EL (cell line): ENCODE data around the gene PTPRN2.

Experiments
- DNase-seq: peaks from one replicate; pipeline ENCODE4 v3.0.0-alpha.2; 2016

PTPRN2 gene

DNA sequence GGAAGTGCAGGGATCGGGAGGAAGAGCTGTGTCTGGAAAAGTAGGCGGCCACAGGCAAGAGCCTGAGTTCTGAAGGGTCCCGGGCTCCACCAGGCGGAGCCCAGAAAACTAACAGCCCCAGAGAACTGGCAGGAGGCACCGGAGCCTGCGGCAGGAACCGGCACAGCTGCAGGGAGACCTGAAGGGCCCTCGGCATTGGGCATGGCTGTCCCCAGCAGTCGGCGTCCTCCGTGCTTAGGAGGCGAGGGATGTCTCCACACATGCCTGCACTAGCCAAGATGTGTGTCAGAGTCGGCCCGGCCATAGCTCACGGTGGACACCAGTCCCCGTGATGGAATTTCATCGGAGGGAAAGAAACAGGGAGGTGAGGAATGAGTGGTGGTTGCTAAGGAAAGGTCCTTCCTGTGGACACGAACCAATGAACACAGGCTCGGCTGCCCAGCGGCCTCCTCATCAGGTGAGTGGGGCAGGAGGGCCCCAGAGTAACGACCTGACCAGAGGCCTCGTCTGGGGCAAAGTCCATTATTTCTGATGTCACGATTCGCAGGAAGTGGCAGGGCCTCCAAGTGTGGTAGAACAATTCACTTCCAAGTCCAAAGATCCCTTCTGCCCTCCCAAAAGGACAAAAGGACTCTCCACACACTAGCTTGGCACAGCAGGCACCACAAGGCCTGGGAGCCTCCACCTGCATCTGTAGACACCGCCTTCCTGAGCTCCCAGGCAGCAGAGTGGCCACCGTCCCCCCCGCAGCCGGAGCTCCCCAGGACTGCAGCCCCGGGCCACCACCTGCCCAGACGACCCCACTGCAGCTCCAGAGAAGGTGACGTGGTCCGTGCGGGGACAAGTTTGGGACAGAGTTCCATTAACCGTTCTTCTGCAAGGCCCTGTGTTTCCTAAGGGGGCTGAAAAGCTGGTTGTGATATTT lies 444.2 kb downstream of the PTPRN2 start:
- no peak for DNase-seq

DNA sequence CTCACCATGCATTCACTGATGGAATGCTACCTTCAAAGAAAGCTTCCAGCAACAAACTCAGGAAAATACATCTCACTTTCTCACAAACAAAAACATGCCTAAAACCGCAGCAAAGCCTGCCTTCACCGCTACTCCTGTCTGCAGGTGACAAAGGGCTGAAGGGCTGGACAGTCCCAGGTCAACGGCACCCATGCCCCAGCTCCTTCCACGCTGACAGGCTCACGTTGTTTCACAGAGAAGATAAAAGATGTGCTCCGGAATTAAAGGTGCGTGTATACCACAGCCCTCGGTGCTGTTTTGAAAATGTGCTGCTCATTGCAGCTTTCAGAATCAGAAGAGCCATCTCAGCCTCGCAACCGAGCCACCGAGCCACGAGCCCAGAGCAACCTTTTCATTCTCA lies 445.0 kb downstream of the PTPRN2 start:
- DNase-seq, result no peak

DNA sequence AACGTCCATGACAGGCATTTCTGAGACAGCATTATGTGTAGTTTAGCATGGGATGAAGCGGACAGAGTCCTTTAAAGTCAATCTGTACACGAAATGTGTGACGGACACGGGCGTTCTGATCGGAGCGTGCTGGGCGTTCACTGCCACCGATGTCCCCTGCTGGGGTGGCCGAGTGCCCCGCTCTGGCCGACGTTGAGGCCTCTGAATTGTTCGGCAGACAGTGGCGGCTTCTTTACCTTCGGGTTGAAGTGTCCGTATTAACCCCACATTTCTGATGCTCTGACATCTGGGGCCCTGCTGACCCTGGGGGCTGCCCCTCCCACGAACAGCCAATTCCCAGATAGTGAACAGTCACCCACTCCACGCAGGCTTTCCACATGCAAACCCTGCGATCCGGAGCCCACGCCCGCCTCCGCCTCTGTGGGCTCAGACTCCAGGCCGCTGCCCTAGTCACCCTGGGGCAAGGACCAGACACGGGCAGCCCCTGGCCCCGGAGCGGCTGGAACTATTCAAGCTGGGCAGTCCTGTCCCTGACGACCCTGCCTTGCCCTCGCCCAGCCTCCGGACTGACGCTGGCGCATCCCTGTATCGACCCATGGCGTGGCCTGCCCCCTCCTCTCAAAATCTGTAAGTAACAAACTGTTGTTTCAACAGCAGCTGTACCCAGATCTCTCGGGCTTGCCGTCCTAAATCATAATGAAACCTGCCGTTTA lies 445.7 kb downstream of the PTPRN2 start:
- DNase-seq, result no peak

DNA sequence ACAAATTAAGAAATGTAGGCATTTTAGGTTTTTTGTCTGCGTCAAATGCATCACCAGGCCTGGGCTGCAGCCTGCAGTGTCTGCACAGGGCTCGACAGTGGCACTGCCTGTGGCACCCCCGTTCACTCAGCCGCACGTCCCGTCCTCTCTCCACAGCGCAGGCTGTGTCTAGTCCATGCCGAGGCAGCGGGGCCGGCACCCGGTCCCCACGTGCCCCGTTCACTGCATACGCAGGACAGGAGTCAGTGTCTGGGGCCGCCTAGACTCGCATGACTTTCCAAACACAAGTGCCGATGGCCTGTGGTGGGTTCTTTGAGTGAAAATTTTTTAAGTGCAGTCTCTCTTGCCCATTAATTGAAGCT lies 446.4 kb downstream of the PTPRN2 start:
- DNase-seq, result no peak

DNA sequence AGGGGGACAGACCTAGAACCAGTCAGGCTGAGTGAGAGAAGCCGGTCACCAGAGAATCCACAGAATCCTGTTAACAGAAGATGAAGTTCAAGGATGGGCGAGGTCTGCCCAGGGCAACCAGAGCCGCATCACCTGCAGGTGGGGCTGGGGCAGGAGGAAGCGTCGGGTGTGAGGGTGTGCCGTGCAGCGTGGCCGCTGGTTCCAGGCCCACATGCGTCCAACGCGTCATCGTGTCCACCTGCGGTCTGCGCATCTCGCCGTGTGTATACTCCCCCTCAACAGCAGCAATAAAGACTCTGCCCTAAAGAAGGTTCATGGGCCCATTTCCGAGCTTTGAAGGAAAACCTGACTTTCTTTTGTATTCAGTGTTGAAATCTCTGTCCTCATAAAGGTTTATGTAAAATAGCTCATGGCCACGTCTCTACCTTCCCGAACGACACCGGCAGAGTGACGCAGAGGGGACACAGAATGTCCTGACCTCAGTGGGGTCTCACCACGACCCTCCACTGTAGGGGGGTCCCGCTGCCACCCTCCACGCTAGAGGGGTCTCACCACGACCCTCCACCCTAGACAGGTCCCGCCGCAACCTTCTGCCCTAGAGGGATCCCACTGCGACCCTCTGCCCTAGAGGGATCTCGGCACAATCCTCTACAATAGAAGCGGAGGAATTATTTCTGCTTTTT lies 446.9 kb downstream of the PTPRN2 start:
- no peak for DNase-seq

DNA sequence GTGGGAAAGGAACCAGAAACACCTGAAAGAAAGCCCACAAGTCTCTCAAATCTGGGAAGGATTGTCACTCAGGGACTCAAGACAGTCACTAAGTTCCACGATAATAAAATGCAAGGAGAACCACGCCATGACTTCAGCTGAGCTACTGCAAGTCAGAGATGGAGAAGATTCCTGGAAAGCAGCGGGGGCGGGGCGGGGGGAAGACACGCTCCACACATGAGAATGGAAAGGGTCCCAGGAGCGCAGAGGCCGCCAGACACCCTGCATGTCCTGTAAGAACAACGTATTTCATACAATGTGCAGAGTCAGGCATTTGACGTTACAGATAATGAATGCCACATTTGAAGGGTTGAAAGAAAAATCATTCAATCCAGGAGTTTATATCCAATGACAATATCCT lies 448.1 kb downstream of the PTPRN2 start:
- DNase-seq, result no peak

DNA sequence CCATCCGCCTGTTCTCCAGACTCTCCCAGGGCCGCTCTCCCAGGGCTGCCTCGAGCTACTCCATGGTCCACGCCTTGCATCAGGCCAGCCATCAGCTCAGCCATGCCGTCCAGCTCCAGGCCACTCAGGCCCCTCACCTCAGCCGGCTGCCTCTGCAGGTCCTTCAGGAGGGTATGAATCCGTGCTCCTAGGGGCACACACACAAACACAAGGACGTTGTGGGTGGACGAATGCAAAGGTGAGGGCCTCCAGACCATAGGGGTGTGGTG lies 449.4 kb downstream of the PTPRN2 start:
- DNase-seq, result no peak

DNA sequence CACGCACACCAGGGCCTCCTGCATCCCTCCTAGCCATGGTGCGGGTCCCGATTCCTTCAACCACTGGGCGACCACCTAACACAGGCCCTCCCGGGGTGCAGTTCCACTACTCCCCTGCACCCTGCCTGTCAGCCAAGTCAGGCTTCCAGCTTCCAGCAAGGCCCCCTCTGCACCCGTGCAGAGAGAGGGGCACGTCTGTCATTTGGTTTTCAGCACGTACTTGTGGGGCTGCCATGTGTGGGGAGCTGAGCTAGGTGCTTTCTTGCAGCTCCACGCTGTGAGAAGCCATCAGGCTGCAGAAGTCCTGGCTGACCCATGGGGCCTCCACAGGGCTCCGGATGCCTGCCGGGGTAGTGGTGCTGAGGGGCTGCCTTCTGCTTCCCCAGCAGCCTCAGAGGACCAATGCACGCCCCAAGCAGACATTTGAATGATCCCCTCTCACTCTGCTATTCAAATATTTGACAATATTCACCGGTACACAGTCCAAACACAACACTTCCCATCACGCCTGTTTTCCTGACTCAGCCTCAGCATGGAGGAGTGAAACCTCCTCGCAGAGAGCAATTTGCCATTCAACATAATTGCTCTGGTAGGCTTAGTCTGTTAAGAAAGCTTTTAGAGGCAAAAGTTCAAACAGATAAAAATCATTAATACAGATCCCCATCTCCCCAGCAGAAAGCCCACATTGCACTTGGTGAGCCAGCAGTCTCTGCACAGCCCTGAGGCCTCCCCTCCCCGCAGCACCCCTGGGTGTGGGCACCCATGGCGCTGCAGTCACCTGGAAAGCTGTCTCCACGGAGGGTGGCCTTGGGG lies 449.9 kb downstream of the PTPRN2 start:
- DNase-seq, result no peak

DNA sequence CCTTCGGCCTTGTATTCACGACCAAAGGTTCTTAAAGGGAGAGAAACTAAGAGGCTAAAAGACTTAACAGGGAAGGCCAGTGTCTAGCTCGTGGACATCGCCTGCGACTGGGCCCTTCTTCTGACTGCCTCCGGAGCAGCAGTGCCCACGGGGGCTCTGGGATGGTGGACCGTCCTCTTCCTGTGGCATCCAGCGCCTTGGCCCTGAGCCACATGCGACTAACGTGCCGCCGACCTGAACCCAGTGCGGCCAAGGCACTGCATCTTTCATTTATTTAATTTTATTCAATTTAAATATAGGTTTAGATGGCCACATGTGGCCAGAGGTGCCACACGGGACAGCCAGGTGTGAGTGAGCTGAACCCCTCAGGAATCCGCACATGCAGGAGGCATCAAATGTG lies 451.7 kb downstream of the PTPRN2 start:
- no peak for DNase-seq

DNA sequence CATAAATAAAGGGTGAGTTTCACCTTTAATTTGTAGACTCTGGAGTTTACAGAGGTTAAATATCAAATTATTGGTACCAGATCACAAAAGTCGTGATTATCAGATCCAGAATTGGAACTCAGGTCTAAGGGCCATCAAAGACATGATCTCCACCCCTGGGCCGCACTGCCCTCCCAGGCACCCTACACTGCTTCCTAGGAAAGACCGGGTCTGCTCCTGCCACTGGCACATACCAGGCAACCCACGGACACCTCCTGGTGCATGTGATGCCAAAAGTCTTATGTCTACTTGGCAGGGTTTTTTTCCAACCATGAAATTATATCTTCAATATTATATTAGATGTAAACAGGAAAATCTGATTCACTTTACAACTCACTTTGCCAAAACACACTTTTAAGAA lies 452.8 kb downstream of the PTPRN2 start:
- no peak for DNase-seq

DNA sequence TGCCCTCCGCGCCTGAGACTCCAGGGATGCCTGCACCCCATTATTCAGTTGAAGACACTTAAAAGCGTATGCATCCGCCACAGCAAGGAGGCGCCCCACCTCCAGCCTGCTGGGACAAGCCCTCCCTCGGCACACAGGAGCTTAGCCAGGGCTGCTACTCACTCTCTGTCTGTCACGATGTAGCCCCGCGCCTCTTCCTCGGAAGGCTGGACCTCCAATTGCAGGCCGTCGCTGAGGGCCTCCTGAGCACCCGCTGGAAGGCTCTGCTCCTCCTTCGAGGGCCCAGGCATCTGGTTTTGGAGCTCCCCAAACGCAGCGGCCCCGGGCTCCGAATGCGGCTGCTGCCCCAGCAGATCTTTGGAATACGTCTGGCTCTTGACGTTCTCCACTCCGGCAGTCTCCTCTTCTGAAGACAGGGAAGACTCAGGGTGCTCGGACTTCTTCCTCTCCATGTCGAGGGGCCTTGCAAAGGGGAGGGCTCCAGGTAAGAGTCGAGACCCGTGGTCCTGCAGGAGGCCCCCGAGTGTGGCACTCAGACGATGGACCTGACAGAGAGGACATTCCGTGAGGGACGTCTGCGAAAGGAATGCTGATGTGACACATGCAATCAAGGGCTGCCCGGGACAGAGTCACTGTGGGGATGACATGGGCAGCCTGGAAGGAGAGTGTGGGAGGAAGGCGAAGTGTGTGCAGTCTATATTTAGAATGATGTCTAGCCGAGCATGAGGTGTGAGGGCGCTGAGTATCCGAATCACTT lies 453.9 kb downstream of the PTPRN2 start:
- no peak for DNase-seq

DNA sequence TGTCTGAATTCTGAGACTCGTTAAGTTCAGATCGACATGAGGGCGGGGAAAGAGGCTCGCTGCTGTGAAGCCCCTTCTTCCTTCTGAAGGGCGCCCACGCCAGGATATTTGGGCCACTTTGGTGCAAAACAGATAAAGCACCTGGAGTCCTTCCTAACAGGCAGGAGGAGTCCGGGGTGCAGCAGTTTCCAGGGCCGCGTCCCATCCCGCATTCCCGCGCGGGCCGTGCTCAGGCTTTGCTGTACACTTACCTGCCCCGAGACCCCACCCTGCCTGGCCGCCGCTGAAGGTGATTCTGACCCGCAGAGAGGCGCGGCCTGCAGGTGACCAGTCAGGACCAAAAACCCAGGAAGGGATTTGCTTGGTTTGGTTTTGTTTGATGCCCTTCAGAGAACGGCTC lies 454.6 kb downstream of the PTPRN2 start:
- DNase-seq, result no peak

DNA sequence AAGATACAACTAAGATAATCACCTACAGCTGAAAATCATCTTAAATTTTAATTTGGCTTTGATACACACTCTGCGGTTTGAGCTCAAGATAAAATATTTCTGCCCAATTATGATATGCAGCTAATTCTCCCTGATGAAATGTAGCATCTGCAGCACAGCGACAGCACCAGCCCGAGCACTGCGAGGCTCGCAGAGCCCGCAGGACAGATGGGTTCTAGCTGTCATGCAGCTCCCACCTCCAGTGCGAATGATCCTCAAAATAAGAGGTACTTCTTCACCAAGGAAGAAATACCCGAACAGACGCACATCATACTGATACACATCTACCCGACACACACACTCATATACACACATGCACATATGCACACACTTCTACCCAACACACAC lies 457.6 kb downstream of the PTPRN2 start:
- no peak for DNase-seq

DNA sequence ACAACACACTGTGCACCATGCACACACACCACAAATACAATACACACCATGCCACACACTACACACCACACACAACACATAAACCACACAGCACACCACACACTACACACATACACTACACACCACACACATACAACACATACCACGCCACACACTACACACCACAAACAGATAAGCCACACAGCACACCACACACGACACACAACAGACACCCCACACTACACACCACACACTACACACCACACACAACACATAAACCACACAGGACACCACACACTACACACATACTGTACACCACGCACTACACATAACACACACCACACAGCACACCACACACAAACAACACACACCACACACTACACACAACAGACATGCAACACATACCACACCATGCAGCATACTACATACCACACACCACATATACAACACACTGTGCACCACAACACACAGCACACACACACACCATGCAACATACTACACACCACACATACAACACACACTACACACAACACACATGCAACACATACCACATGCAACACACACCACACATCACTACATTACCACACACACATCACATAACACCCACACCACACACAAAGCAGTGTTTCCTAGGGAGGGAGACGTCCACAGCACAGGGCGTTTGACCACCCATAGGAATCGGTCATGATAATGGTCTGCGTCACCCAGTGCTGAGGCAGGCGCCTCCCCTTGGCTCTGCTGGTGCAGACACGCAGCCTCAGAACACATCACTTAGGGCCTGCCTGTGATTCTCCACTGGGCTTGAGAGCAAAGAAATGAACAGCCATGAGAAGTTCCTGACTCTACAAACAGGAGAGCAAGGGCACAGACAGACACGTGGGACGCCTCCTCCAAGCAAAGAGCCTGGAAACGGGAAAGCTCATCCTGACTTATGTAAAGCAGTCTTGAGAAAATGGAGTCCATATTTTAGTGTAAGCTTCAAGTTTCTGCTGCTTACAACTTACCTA lies 458.3 kb downstream of the PTPRN2 start:
- DNase-seq, result no peak

DNA sequence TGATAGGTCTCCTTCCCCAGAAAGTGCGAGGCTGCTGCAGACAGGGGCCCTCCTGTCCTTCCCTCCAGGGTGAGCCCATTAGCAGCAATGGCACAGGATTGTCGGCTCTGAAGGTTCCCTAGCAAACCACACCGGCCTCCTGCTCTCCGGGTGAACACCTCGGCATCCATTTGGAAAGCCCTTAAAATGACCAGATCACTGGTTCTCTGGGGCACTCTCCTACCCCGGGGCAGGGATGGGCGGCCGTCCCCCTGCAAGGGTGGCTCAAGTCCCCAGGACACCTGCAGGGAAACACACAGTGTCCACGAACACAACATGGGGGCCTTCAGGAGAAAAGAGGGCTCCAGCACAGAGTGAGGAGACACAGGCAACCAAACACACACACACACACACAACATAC lies 459.1 kb downstream of the PTPRN2 start:
- no peak for DNase-seq

DNA sequence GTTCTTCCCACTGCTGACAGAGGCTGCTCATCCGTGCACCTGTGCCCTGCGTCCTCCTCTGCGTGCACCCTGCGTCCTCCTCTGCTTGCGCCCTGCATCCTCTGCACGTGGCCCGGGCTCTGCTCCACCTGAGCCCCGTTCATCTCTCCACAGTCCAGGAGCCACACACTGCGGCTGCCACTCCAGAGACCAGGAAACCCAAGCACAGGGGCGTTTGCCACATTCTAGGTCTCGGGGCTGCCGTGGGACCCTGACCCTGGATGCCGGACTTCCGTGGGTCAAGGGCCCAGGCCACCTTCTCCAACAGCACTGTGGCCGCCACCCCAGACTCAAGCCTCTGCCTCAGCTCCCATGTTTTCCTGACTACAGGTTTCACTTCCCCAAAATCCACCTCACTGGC lies 460.4 kb downstream of the PTPRN2 start:
- DNase-seq, result no peak

DNA sequence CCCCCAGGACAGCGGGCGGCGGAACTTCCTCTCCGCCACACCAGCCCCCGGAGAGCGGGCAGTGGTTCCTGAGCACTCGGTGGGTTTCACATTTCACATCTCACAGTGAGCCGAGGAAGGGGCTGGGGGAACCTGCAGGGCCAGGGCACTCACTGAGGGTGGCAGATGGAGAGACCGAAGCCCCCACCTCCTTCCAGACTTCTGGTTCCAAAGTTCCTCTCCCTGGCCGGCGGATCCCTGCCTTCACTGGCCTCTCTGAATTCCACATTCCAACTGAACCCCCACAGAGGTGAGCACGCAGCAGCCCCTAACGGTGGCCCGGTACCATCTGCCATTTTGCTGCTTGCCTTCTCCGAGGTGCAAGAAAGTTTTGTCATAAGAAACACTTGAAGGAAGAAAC lies 461.0 kb downstream of the PTPRN2 start:
- no peak for DNase-seq

DNA sequence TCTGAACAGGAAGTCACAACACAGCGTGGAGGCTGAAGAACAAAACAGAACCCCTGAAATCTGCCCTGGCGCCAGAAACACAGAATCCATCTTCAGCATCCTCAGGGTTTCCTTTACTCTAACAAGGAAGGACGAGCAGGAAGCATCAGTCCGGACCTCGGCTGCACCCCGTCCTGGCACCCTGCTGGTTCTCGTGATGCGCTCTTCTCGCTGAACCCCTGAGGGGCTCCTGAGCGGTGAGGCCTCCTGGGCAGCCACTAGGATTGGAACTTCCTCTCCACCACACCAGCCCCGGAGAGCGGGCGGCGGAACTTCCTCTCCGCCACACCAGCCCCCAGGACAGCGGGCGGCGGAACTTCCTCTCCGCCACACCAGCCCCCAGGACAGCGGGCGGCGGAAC lies 461.9 kb downstream of the PTPRN2 start:
- no peak for DNase-seq

DNA sequence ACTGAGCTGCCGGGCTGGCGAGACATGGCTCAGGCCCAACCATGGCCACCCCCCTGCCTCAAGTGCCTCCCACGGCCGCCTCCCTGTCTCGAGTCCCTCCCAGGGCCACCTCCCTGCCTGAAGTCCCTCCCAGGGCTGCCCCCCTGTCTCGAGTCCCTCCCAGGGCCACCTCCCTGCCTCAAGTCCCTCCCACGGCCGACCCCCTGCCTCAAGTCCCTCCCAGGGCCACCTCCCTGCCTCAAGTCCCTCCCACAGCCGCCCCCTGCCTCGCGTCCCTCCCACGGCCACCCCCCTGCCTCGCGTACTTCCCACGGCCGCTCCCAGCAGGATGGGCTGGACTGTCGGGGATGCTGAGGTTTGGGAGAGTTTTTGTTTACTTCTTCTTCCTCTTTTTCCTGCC lies 462.5 kb downstream of the PTPRN2 start:
- DNase-seq, result no peak

DNA sequence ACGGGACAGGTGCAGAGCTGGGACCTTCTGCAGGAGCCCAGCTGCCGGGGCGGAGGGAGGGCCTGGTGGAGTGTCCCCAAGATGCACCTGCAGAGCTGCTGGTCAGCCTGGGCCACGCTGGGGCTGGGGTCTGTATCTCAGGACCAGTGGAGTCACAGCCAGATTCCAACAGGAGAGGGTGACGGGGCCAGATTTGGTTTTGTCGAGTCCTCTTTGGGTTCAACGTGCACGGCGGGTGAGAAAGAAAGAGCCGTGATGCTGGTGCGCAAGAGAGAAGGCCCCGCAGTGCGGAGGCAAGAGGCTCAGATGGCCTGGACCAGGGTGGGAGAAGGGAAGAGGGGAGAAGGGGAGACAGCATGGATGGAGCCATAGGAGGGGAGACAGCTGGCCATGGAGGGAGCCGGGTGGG lies 462.9 kb downstream of the PTPRN2 start:
- no peak for DNase-seq

DNA sequence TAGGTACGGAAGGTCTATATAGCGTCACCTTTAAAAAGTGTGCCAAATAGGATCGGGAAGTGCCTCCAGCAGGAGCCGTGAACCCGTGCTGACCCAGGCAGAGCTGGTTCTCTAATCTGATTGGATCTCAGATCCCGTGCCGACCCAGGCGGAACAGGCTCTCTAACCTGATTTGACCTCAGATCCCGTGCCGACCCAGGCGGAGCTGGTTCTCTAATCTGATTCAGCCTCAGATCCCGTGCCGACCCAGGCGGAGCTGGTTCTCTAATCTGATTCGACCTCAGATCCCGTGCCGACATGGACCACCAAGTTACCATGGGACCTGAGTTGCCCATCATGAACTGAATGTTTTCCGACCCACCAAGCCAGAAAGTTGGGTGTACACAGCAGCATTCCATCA lies 463.9 kb downstream of the PTPRN2 start:
- DNase-seq, result no peak
